ENCODE data around the gene TRIO.

The TRIO gene

DNA sequence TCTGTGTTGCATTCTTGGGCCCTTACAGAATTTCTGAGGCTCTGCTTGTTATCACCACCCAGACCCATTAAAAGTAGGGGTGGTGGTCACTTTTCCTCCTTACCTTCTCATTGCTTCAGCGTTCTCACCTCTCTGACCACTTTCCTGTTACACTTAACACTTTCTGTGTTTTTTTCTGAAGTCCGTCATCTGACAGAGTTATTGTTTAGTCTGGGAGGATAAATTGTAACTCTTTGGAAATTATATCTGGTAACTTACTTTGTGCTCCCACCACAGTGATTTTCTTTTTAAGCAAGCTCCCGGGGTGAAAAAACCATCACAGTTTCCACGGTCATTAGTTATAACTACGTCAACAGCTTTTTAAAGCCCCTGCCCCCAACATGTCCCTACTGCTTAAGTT, 227.2 kb downstream of the TRIO start:
- in situ Hi-C loops (cut with HindIII; ENCODE audit: low pct_ligation_motif_present, low sequenced_read_pairs): no loop called here
- TF ChIP-seq, protein P1, sequence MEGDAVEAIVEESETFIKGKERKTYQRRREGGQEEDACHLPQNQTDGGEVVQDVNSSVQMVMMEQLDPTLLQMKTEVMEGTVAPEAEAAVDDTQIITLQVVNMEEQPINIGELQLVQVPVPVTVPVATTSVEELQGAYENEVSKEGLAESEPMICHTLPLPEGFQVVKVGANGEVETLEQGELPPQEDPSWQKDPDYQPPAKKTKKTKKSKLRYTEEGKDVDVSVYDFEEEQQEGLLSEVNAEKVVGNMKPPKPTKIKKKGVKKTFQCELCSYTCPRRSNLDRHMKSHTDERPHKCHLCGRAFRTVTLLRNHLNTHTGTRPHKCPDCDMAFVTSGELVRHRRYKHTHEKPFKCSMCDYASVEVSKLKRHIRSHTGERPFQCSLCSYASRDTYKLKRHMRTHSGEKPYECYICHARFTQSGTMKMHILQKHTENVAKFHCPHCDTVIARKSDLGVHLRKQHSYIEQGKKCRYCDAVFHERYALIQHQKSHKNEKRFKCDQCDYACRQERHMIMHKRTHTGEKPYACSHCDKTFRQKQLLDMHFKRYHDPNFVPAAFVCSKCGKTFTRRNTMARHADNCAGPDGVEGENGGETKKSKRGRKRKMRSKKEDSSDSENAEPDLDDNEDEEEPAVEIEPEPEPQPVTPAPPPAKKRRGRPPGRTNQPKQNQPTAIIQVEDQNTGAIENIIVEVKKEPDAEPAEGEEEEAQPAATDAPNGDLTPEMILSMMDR (IDR thresholded peaks at IDR 0.05; ENCODE audit: low read depth, low read length, missing control alignments): no peak
- DNase-seq: no peak
- Histone ChIP-seq H3K27me3 (replicated peaks) (no peaks in the 10 kb centered on the region), H3K4me3 (ENCODE audit: low read depth, low read length) (no peak overlapping the region), H3K36me3 (replicated peaks) (peaks cover 92% of the 10 kb centered on the region), H3K27ac (no peak overlapping the region)

DNA sequence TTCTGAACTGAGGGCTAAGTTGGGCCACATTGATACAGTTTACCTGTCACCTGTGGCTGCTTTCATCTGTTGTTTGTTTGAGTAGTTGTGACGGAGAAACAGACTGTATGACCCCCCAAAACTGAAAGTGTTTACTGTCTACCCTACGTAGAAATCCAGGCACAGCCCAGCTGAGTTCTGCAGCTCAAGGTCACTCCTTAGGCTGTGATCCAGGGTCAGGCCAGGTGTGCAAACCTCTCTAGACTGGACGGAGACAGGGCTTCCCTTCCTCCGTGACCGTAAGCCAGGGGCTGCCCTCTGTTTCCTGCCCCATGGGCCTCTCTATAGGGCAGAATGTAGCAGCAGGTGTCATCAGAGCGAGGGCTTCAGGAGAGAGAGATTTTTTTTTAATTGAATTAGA, 230.5 kb downstream of the TRIO start:
- Histone ChIP-seq H3K4me3 (ENCODE audit: low read depth, low read length) (no peak overlapping the region), H3K36me3 (replicated peaks) (peaks cover 90% of the 10 kb centered on the region), H3K27ac (no peak overlapping the region), H3K27me3 (replicated peaks) (no peaks in the 10 kb centered on the region)
- TF ChIP-seq, protein P1 (IDR thresholded peaks at IDR 0.05; ENCODE audit: low read depth, low read length, missing control alignments): no peak
- in situ Hi-C loops (cut with HindIII; ENCODE audit: low pct_ligation_motif_present, low sequenced_read_pairs): no loop called here
- DNase-seq: no peak

DNA sequence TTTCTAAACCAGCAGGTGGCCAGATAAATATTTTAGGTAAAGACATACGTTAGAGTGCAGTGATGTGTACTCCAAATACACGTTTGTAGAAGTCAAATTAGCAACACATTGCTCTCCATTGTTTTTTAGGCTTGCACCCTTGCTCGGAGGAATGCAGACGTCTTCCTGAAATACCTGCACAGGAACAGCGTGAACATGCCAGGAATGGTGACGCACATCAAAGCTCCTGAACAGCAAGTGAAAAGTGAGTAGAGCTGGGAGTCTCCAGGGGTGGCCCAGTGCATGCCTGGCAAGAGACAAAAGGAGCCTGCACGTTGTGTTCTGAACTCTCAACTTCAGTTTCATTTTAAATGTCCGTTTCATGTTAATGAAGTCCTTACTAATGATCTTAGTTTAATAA, 231.0 kb downstream of the TRIO start:
- no peak for DNase-seq
- no peaks in the 10 kb centered on the region for H3K27me3 ChIP-seq (replicated peaks)
- in situ Hi-C loops (cut with HindIII; ENCODE audit: low pct_ligation_motif_present, low sequenced_read_pairs): no loop called here
- H3K27ac ChIP-seq: no peak overlapping the region
- H3K4me3 ChIP-seq (ENCODE audit: low read depth, low read length): no peak overlapping the region
- TF ChIP-seq, protein P1 (IDR thresholded peaks at IDR 0.05; ENCODE audit: low read depth, low read length, missing control alignments): no peak
- peaks cover 90% of the 10 kb centered on the region for H3K36me3 ChIP-seq (replicated peaks)

DNA sequence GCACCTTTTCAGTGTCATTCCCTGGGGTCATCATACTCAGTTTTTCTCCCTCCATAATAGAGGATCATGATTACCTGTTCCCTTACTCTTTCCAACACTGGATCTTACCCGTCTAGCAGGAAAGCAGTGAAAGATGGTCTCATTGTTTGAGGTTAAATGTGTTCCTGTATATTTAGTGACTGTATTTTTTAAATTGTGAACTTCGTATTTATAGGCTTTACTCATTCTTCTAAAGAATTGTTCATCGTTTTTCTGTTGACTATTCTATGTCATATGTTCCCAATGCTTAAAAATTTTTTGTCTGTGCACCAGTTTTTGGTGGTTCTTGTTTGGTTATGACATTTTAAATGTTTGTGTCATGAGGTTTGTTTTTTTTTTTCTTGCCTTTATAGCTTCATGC, 233.6 kb downstream of the TRIO start:
- peaks cover 92% of the 10 kb centered on the region for H3K36me3 ChIP-seq (replicated peaks)
- TF ChIP-seq, protein P1 (IDR thresholded peaks at IDR 0.05; ENCODE audit: low read depth, low read length, missing control alignments): no peak
- in situ Hi-C loops (cut with HindIII; ENCODE audit: low pct_ligation_motif_present, low sequenced_read_pairs): loop anchor here (25.0 kb wide), 1 partner anchor 261 kb away; no protein-coding TSS in a partner anchor
- H3K4me3 ChIP-seq (ENCODE audit: low read depth, low read length): no peak overlapping the region
- H3K27ac ChIP-seq: no peak overlapping the region
- H3K27me3 ChIP-seq (replicated peaks): no peaks in the 10 kb centered on the region
- no peak for DNase-seq

DNA sequence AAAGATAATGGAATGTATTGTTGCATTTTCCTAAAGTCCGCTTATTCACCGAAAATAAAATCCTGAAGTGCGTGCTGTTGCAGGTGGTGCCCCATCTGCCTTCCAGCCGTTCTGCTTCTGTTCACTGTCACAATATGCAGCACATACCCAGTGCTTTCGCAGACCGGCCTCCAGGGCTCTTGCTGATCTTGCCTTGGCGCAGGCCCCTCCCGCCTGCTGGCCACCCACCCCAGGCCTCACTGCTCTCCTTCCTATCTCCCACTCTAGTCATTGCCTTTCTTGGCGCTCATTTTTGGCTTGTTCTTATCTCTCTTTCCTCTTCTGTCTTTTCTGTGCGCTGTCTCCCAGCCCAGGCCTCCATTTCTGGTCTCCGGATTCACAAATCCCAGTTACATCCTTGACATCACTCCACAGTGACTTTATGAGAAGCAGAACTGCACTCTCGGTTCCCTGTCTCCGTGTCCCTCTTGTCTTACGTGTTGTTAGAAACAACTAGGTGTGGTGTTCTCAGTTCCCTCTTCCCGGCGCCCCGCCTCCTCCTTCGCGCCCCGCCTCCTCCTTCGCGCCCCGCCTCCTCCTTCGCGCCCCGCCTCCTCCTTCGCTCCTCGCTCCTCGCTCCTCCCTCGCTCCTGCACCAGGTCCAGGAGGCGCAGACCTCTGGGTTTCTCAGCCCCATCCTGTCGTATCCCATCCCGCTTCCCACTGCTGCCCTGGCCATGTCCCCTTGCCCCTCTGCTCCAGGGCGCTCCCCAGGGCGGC, 236.8 kb downstream of the TRIO start:
- no peak overlapping the region for H3K27ac ChIP-seq
- peaks cover 91% of the 10 kb centered on the region for H3K36me3 ChIP-seq (replicated peaks)
- no peaks in the 10 kb centered on the region for H3K27me3 ChIP-seq (replicated peaks)
- TF ChIP-seq, protein P1 (IDR thresholded peaks at IDR 0.05; ENCODE audit: low read depth, low read length, missing control alignments): no peak
- DNase-seq: no peak
- no peak overlapping the region for H3K4me3 ChIP-seq (ENCODE audit: low read depth, low read length)
- in situ Hi-C loops (cut with HindIII; ENCODE audit: low pct_ligation_motif_present, low sequenced_read_pairs): loop anchor here (25.0 kb wide), 1 partner anchor 257 kb away; no protein-coding TSS in a partner anchor
